IMR-90 (cell line): Measurements from ENCODE around the gene KIF1B. TPM values are rescaled to one million over a fixed set of nuclear protein-coding genes. Genes with fewer than 3 reads are reported as not detected.

ENCODE experiments used
- ATAC-seq: fragments of 200-7000 bp; cut with Tn5 transposase; 2 replicates; pipeline ENCODE4 v1.9.1; 2020; ENCODE audit warnings: low read depth, mild to moderate bottlenecking, moderate library complexity
- BruUV-seq: library from RNA; stranded (reverse); fragments of 400-500 nt; replicated peaks from 2 replicates; lab custom pipeline; 2021; lab: Mats Ljungman, UMichigan
- CTCF ChIA-PET: fragments of 300-600 bp; formaldehyde crosslinking; extraction: SDS; loops from one replicate; lab custom pipeline; 2021; ENCODE audit warnings: antibody characterized with exemption; lab: Yijun Ruan, JAX
- POLR2A ChIA-PET: fragments of 300-600 bp; sonication (Branson Sonifier 250); formaldehyde crosslinking; loops from one replicate; lab custom pipeline; 2022; ENCODE audit warnings: antibody characterized with exemption; ENCODE audit not compliant: unreplicated experiment; lab: Charles Lee
- DNase-seq: peaks from one replicate; pipeline ENCODE4 v3.0.0; 2013
- H2AFZ ChIP-seq: replicated peaks from 2 replicates; pipeline ENCODE3; 2013; ENCODE audit warnings: low read length, mild to moderate bottlenecking; ENCODE audit not compliant: poor library complexity
- H2AK5ac ChIP-seq: 2 replicates; pipeline ENCODE4 v1.6.1; 2013; ENCODE audit warnings: low read depth, low read length, inconsistent platforms
- H2AK9ac ChIP-seq: replicated peaks from 2 replicates; pipeline ENCODE3; 2013; ENCODE audit warnings: mild to moderate bottlenecking, low read depth, low read length, moderate library complexity; ENCODE audit not compliant: poor library complexity
- H2BK120ac ChIP-seq: 2 replicates; pipeline ENCODE4 v1.6.1; 2013; ENCODE audit warnings: low read depth, low read length, inconsistent platforms
- H2BK15ac ChIP-seq: 3 replicates; pipeline ENCODE4 v1.6.1; 2013; ENCODE audit warnings: low read depth, low read length, inconsistent platforms
- H2BK20ac ChIP-seq: 2 replicates; pipeline ENCODE4 v1.6.1; 2013; ENCODE audit warnings: low read depth, mild to moderate bottlenecking, inconsistent platforms, low read length, moderate library complexity
- H2BK5ac ChIP-seq: 2 replicates; pipeline ENCODE4 v1.6.1; 2013; ENCODE audit warnings: mild to moderate bottlenecking, low read depth, low read length, inconsistent platforms; ENCODE audit not compliant: poor library complexity, severe bottlenecking
- H3K14ac ChIP-seq: replicated peaks from 2 replicates; pipeline ENCODE4 v1.6.1; 2013; ENCODE audit warnings: low read depth, low read length, inconsistent platforms
- H3K18ac ChIP-seq: 2 replicates; pipeline ENCODE4 v1.6.1; 2013; ENCODE audit warnings: low read depth, low read length, control low read depth
- H3K23ac ChIP-seq: 2 replicates; pipeline ENCODE4 v1.6.1; 2013; ENCODE audit warnings: low read depth, low read length, inconsistent platforms
- H3K27ac ChIP-seq: 2 replicates; pipeline ENCODE4 v1.5.1; 2013; ENCODE audit warnings: mild to moderate bottlenecking, control low read depth, low read length; ENCODE audit not compliant: insufficient read depth
- H3K27me3 ChIP-seq: 2 replicates; pipeline ENCODE4 v1.6.1; 2013; ENCODE audit warnings: low read length; ENCODE audit not compliant: control insufficient read depth, insufficient read depth
- H3K36me3 ChIP-seq: 2 replicates; pipeline ENCODE4 v1.6.1; 2013; ENCODE audit warnings: low read length, mixed read lengths; ENCODE audit not compliant: control insufficient read depth, insufficient read depth
- H3K4ac ChIP-seq: 2 replicates; pipeline ENCODE4 v1.6.1; 2013; ENCODE audit warnings: low read depth, low read length, inconsistent platforms
- H3K4me1 ChIP-seq: 2 replicates; pipeline ENCODE4 v1.6.1; 2013; ENCODE audit warnings: low read length, mixed read lengths; ENCODE audit not compliant: control insufficient read depth, insufficient read depth
- H3K4me2 ChIP-seq: 2 replicates; pipeline ENCODE4 v1.6.1; 2013; ENCODE audit warnings: low read depth, mild to moderate bottlenecking, control low read depth, low read length, moderate library complexity
- H3K4me3 ChIP-seq: 2 replicates; pipeline ENCODE4 v1.5.1; 2013; ENCODE audit warnings: low read depth, mild to moderate bottlenecking, control low read depth, low read length, moderate library complexity; ENCODE audit not compliant: insufficient read depth
- H3K56ac ChIP-seq: 2 replicates; pipeline ENCODE4 v1.6.1; 2013; ENCODE audit warnings: low read length, inconsistent platforms; ENCODE audit not compliant: insufficient read depth; ENCODE audit errors: extremely low read depth
- H3K79me1 ChIP-seq, 2 experiments: 2 replicates each; pipeline ENCODE4 v1.6.1; 2013; ENCODE audit warnings: low read length in 2 of 2, inconsistent platforms in 1 of 2, low read depth in 1 of 2
- H3K9ac ChIP-seq: 2 replicates; pipeline ENCODE4 v1.6.1; 2013; ENCODE audit warnings: low read depth, low read length, control low read depth
- H3K9me1 ChIP-seq: 2 replicates; pipeline ENCODE4 v1.6.1; 2013; ENCODE audit warnings: low read length, inconsistent platforms; ENCODE audit not compliant: insufficient read depth
- H3K9me3 ChIP-seq: 2 replicates; pipeline ENCODE4 v1.6.1; 2013; ENCODE audit warnings: low read length; ENCODE audit not compliant: control insufficient read depth, insufficient read depth
- H4K20me1 ChIP-seq: 2 replicates; pipeline ENCODE4 v1.6.1; 2013; ENCODE audit warnings: low read length, inconsistent platforms; ENCODE audit not compliant: insufficient read depth
- H4K5ac ChIP-seq: 2 replicates; pipeline ENCODE4 v1.6.1; 2013; ENCODE audit warnings: mild to moderate bottlenecking, low read depth, low read length, control low read depth
- H4K8ac ChIP-seq, 2 experiments: 2 replicates each; pipeline ENCODE4 v1.6.1; 2013; ENCODE audit warnings: low read depth in 2 of 2, low read length in 2 of 2, control low read depth in 1 of 2, inconsistent platforms in 1 of 2
- H4K91ac ChIP-seq: 2 replicates; pipeline ENCODE4 v1.6.1; 2013; ENCODE audit warnings: low read depth, low read length, inconsistent platforms; ENCODE audit not compliant: insufficient read depth
- BHLHE40 ChIP-seq: fragments of 150-350 bp; IDR thresholded peaks from 2 replicates; pipeline ENCODE4 v1.6.1; 2016; ENCODE audit warnings: mild to moderate bottlenecking, low read depth, low read length
- CEBPB ChIP-seq: IDR thresholded peaks from 2 replicates; pipeline ENCODE4 v1.6.1; 2012; ENCODE audit warnings: low read depth, low read length, improper control_type of control experiment
- CHD1 ChIP-seq: IDR thresholded peaks from 2 replicates; pipeline ENCODE4 v1.6.1; 2012; ENCODE audit warnings: low read depth, low read length, improper control_type of control experiment
- FOS ChIP-seq: fragments of 150-350 bp; IDR thresholded peaks from 2 replicates; pipeline ENCODE4 v1.6.1; 2016; ENCODE audit warnings: low read depth, low read length
- MAFK ChIP-seq: IDR thresholded peaks from 2 replicates; pipeline ENCODE4 v1.6.1; 2012; ENCODE audit warnings: low read depth, low read length, improper control_type of control experiment
- MAZ ChIP-seq: IDR thresholded peaks from 2 replicates; pipeline ENCODE4 v1.6.1; 2012; ENCODE audit warnings: low read depth, mild to moderate bottlenecking, low read length, improper control_type of control experiment, moderate library complexity, borderline replicate concordance
- MXI1 ChIP-seq: IDR thresholded peaks from 2 replicates; pipeline ENCODE4 v1.6.1; 2012; ENCODE audit warnings: low read depth, mild to moderate bottlenecking, low read length, moderate library complexity, borderline replicate concordance
- NFE2L2 ChIP-seq: fragments of 150-350 bp; IDR thresholded peaks from 2 replicates; pipeline ENCODE4 v1.6.1; 2016; ENCODE audit warnings: low read depth, mild to moderate bottlenecking, low read length
- POLR2A ChIP-seq: IDR thresholded peaks from 2 replicates; pipeline ENCODE4 v1.6.1; 2012; ENCODE audit warnings: mild to moderate bottlenecking, low read depth, low read length
- RAD21 ChIP-seq: IDR thresholded peaks from 2 replicates; pipeline ENCODE4 v1.6.1; 2012; ENCODE audit warnings: low read length, improper control_type of control experiment
- RCOR1 ChIP-seq: IDR thresholded peaks from 2 replicates; pipeline ENCODE4 v1.6.1; 2012; ENCODE audit warnings: mild to moderate bottlenecking, low read length, improper control_type of control experiment; ENCODE audit not compliant: insufficient replicate concordance
- RFX5 ChIP-seq: IDR thresholded peaks from 2 replicates; pipeline ENCODE4 v1.8.0; 2012; ENCODE audit warnings: low read depth, mild to moderate bottlenecking, low read length, moderate library complexity
- SMC3 ChIP-seq: fragments of 150-350 bp; IDR thresholded peaks from 2 replicates; pipeline ENCODE4 v1.6.1; 2016; ENCODE audit warnings: low read depth, mild to moderate bottlenecking, antibody characterized with exemption, low read length, moderate library complexity
- USF2 ChIP-seq: fragments of 150-350 bp; IDR thresholded peaks from 2 replicates; pipeline ENCODE4 v1.6.1; 2017; ENCODE audit warnings: mild to moderate bottlenecking, antibody characterized with exemption, low read length, low read depth
- WGBS, 2 experiments: methylation state at CpG; one replicate each; pipeline versions ENCODE4 v1.1.5 to v1.1.7; 2013; ENCODE audit warnings: missing lambda C conversion rate in 2 of 2; ENCODE audit not compliant: insufficient read length in 1 of 2; ENCODE audit errors: extremely low coverage in 2 of 2; 5-methylcytosine and 5-hydroxymethylcytosine counted together
- dilution Hi-C: fragments of 300-500 bp; cut with HindIII; formaldehyde crosslinking; loops from one replicate; pipeline ENCODE4 v1.14.3; 2018; ENCODE audit warnings: low sequenced_read_pairs; ENCODE audit not compliant: unreplicated experiment
- in situ Hi-C: fragments of 300-500 bp; cut with MboI; formaldehyde crosslinking; loops from 3 replicates; pipeline ENCODE4 v1.14.3; 2019; ENCODE audit warnings: low sequenced_read_pairs, inconsistent platforms, mixed read lengths
- intact Hi-C: fragments of 100-400 bp; cut with micrococcal nuclease; formaldehyde crosslinking; loops from 2 replicates; pipeline ENCODE4 v1.10.0; 2022
- polyA plus RNA-seq, 3 experiments: library from polyadenylated mRNA; depleted of rRNA; stranded (reverse); fragments of >200 nt; gene quantifications; 2 replicates each; pipeline ENCODE4 v1.2.3, GENCODE V29; 2012; ENCODE audit warnings: low replicate concordance in 1 of 3
- total RNA-seq: library from RNA; depleted of rRNA; stranded (reverse); fragments of >200 nt; gene quantifications from 2 replicates; pipeline ENCODE4 v1.2.3, GENCODE V29; 2012
- TF ChIP-seq, protein P1 (sequence below): conservative IDR thresholded peaks from 2 replicates; pipeline ENCODE4 v1.5.1; 2012; ENCODE audit warnings: mild to moderate bottlenecking, low read depth, low read length, improper control_type of control experiment
- TF ChIP-seq, protein P2 (sequence below): fragments of 150-350 bp; IDR thresholded peaks from 2 replicates; pipeline ENCODE4 v1.6.1; 2016; ENCODE audit warnings: low read depth, mild to moderate bottlenecking, low read length, moderate library complexity, borderline replicate concordance

The KIF1B gene
- total and polyA plus RNA-seq, 2 of the 4 experiments (the other 2 are of a cell fraction) = 13.0 to 21.1 TPM

DNA sequence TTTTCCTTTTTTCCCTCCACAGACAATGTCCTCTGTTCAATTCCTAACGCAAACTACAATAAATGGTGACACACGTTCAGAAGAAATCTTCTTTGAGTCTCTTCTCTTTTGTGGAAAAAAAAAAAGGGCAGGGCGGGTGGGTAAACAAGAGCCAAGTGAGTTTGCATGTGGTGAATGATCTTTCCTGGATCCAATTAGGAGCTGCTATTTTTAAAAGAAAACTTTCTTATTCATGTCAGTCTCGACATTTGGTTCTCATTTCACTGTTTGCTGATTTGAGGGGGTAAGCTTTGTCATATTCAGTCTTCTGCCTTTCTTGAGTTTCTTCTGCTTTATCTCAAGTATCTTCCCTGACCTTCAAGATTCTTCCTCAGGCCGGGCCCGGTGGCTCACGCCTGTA, 29.2 kb upstream of the KIF1B start:
- Histone ChIP-seq H4K8ac (no peak overlapping the region), H3K4ac (no peak overlapping the region), H2BK20ac (no peak overlapping the region), H3K9me3 (no peaks in the 10 kb centered on the region), H2AFZ (no peak overlapping the region), H2BK5ac (no peak overlapping the region), H4K20me1 (no peaks in the 10 kb centered on the region), H2AK9ac (no peak overlapping the region), H3K27me3 (no peaks in the 10 kb centered on the region), H2BK15ac (no peak overlapping the region), H2BK120ac (no peak overlapping the region), H3K14ac (no peak overlapping the region), H4K5ac (no peak overlapping the region), H3K4me2 (no peak overlapping the region), H3K4me3 (no peak overlapping the region), H3K9ac (no peak overlapping the region), H3K27ac (no peak overlapping the region), H3K4me1 (no peaks in the 10 kb centered on the region), H4K91ac (no peak overlapping the region), H2AK5ac (no peak overlapping the region), H3K18ac (no peak overlapping the region), H3K23ac (no peak overlapping the region), H3K79me1 (no peaks in the 10 kb centered on the region), H3K9me1 (no peaks in the 10 kb centered on the region), H3K36me3 (peaks cover 19% of the 10 kb centered on the region), H3K56ac (no peak overlapping the region)
- DNase-seq = no peak
- POLR2A ChIA-PET = no interaction called here
- dilution Hi-C loops = no loop called here
- CTCF ChIA-PET = no interaction called here
- TF ChIP-seq USF2 (no peak), MXI1 (no peak), MAFK (no peak), CEBPB (no peak), NFE2L2 (no peak), FOS (no peak), POLR2A (no peak), BHLHE40 (no peak), RAD21 (no peak), RCOR1 (no peak), RFX5 (no peak), MAZ (no peak), SMC3 (no peak), CHD1 (no peak)
- TF ChIP-seq, protein P1, sequence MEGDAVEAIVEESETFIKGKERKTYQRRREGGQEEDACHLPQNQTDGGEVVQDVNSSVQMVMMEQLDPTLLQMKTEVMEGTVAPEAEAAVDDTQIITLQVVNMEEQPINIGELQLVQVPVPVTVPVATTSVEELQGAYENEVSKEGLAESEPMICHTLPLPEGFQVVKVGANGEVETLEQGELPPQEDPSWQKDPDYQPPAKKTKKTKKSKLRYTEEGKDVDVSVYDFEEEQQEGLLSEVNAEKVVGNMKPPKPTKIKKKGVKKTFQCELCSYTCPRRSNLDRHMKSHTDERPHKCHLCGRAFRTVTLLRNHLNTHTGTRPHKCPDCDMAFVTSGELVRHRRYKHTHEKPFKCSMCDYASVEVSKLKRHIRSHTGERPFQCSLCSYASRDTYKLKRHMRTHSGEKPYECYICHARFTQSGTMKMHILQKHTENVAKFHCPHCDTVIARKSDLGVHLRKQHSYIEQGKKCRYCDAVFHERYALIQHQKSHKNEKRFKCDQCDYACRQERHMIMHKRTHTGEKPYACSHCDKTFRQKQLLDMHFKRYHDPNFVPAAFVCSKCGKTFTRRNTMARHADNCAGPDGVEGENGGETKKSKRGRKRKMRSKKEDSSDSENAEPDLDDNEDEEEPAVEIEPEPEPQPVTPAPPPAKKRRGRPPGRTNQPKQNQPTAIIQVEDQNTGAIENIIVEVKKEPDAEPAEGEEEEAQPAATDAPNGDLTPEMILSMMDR = no peak
- TF ChIP-seq, protein P2, sequence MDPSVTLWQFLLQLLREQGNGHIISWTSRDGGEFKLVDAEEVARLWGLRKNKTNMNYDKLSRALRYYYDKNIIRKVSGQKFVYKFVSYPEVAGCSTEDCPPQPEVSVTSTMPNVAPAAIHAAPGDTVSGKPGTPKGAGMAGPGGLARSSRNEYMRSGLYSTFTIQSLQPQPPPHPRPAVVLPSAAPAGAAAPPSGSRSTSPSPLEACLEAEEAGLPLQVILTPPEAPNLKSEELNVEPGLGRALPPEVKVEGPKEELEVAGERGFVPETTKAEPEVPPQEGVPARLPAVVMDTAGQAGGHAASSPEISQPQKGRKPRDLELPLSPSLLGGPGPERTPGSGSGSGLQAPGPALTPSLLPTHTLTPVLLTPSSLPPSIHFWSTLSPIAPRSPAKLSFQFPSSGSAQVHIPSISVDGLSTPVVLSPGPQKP = no peak
- intact Hi-C loops = no loop called here
- ATAC-seq = no peak
- BruUV-seq = no TSS peak
- in situ Hi-C loops = no loop called here
- WGBS, 2 experiments = no CpG with 5 or more reads among the region's 7 CpGs
